ENCODE measurements around the gene SOCS1.

- TF ChIP-seq, protein P1, sequence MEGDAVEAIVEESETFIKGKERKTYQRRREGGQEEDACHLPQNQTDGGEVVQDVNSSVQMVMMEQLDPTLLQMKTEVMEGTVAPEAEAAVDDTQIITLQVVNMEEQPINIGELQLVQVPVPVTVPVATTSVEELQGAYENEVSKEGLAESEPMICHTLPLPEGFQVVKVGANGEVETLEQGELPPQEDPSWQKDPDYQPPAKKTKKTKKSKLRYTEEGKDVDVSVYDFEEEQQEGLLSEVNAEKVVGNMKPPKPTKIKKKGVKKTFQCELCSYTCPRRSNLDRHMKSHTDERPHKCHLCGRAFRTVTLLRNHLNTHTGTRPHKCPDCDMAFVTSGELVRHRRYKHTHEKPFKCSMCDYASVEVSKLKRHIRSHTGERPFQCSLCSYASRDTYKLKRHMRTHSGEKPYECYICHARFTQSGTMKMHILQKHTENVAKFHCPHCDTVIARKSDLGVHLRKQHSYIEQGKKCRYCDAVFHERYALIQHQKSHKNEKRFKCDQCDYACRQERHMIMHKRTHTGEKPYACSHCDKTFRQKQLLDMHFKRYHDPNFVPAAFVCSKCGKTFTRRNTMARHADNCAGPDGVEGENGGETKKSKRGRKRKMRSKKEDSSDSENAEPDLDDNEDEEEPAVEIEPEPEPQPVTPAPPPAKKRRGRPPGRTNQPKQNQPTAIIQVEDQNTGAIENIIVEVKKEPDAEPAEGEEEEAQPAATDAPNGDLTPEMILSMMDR (IDR thresholded peaks at IDR 0.05): no peak
- TF ChIP-seq POLR2AphosphoS5 (IDR thresholded peaks at IDR 0.05) (no peak), POLR2A (IDR thresholded peaks at IDR 0.05) (no peak)
Observed at GRCh38 chr16:11260596-11260966, 4.6 kb upstream of the SOCS1 start.
